GM18507 (cell line): ENCODE data around the gene RTBDN.
A peak's percentile ranks its signal among the peaks of the same experiment; 100 is the strongest.

Experiments used
- DNase-seq: peaks from one replicate; pipeline ENCODE4 v3.0.0; 2011; ENCODE audit warnings: low read depth; ENCODE audit not compliant: insufficient read length; ENCODE audit errors: extremely low spot score
- FAIRE-seq: peaks from 2 replicates; lab custom pipeline; 2011; peaks lifted over from hg19 to GRCh38; lab: Jason Lieb, UNC

RTBDN gene

GRCh38 chr19:12784394-12784870, 49.9 kb downstream of the RTBDN start:
- FAIRE-seq (no peak), DNase-seq (no peak)

DNA sequence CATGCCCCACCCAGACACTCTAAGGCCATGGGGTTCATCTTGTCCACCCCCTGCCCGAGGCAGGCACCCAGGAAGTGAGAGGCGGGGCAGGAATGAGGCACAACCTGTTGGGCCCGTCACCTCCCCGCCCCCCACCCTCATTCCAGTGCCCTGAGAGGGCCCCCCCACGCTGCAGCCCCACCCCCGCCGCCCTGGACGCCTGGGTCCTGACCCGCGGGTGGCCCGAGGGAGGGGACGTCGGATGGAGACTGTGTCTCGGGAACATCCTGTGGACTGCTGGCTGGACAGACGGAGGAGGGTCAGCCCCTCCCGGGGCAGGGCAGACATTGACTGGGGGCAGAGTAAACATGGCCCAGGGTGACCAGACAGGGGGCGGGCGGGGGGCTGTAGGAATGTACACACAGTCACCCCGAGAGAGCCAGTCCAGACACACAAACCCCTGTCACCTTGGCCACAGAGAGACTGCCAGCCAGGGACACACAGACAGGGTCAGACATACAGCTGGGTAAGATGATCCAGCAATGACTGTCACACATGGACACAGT, 50.5 kb downstream of the RTBDN start:
- FAIRE-seq, result no peak
- DNase-seq, result no peak

DNA sequence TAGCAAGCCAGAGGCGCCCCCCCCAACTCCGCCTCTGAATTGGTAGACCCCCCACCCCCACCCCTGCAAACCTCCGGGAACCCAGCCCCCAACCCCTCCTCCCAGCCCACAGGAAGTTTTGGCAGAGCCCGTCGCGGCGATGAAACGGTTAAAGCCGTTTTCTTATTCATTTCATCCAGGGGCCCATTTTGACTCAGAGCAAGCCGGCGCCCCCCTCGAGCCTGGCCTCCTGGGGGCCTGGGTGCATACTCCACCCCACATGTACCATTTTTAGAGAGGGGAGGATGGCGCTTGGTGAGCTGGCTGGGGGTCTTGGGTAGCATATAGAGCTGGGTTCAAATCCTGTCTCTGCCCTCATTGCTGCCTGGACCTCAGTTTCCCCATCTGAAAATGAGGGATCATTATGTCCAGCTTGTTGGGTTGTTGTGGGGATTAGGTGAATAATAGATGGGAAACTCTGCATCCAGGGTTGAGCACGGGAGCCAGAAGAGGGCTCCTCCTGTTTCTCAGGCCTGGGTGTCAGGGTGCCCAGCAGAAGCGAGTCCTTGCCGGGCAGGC, 51.0 kb downstream of the RTBDN start:
- no peak for DNase-seq
- no peak for FAIRE-seq

GRCh38 chr19:12782424-12783290, 51.7 kb downstream of the RTBDN start:
- peak; percentile 58 for FAIRE-seq
- no peak for DNase-seq

DNA sequence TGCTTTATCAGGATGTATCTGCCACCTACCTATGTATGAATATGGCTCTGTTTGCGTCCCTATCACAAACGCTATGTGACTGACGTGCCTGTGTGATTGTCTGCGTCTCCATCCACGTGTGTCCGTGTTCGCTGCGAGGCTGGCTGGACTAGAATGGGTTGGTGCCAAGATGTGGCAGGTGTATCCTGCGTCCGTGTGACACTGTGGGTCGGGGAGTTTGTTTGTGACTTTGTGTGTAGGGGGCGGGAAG, 52.3 kb downstream of the RTBDN start:
- no peak for FAIRE-seq
- DNase-seq, result no peak

- DNase-seq (no peak), FAIRE-seq (peak; percentile 51)
Observed at GRCh38 chr19:12779162-12779993, 55.0 kb downstream of the RTBDN start.

DNA sequence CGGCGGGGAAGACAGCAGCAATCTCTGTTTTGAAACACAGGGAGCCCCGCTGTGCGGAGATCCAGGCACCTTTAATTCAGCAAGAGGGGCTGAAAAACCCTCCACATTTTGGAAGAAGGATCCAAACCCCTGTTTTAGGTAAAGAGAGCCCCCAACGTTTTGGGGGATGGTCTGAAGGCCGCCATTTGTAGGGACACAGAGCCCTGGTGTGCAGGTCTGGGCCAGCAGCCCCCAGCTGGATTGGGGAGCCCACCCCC, 55.5 kb downstream of the RTBDN start:
- DNase-seq (no peak), FAIRE-seq (no peak)

DNA sequence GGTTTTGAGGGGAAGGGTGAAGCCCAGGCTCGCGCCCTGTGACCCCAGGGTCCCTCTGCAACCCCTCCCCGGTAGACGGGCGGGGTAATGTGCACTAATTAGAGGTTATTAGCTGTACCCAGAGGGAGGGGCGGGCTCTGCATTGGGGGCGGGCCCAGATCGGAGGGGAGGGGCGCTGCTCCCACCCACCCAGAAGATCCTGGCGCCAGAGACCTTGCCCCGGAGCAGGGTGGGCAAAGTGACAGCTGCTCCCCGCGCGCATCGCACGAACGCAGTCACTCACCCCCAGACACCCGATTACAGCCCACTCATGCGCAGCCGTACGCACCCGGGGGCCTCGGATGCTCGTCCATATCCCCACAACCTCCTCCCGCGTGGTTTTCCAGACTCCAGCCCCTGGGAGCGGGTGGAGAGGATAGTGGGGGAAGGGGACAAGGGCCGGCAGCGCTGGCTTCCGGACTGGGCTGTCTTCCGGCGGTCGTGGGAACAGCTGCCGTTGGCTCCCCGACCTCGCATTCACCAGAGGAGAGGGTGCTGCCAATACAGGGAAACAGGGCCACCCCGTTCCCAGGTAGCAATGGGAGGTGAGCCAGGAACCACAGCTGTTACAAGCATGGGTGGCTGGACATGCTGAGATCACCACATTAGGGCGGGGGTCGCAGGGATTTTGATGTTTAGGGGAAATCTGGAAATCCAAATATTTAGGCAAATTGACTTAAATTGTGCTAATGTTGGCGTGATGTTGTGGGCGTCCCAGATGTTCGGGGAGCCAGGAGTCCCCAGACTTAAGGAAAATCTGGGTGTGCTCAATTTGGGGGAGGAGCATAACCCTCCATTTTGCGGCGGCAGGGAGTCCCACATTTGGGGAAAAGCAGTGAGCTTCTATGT, 56.1 kb downstream of the RTBDN start:
- no peak for DNase-seq
- peak; percentile 56 for FAIRE-seq

DNA sequence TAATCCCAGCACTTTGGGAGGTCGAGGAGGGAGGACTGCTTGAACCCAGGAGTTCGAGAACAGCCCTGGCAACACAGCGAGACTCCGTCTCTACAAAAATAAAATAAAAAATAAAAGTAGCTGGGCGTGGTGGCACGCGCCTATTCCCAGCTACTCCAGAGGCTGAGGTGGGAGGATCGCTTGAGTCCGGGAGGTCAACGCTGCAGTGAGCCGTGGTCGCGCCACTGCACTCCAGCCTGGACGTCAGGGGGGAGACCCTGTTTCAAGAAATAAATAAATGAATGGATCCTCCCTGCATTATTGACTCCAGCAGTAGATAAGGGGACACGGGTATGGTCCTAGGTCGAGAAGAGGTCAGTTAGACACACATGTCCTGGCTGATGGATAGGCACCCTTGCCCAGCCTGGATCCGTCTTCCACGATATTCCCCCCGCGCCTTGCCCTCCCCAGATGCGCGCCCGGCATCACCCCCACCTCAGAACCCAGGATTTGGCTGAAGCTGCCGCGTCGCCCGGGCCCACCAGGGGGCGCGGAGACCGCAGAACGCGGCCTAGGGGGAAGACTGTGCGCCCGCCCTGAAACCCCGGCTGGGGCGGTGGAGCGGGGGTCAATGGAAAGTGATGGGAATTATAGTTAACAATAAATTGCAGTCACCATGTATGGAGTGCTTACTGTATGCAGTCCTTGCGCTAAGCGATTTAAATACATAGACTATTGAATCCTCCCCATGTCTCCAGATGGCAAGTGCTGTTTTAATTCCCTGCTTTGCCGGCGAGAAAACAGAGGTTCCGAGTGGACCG, 57.0 kb downstream of the RTBDN start:
- DNase-seq (no peak), FAIRE-seq (peak; percentile 67)
